SK-N-SH treated with all-trans-retinoic acid at 6 μM for 48 hours (cell line): ENCODE data around the gene CDC42BPB.

Experiments
- ZNF70 ChIP-seq: fragments of 450-650 bp; formaldehyde crosslinking; IDR thresholded peaks from 2 replicates; pipeline ENCODE4 v1.5.0; 2020; ENCODE audit warnings: mild to moderate bottlenecking, moderate library complexity
- TF ChIP-seq, protein P1 (sequence below): fragments of 250-450 bp; sonication (Bioruptor Pico); IDR thresholded peaks from 2 replicates; pipeline ENCODE4 v1.5.1; 2020; ENCODE audit warnings: low read depth, mild to moderate bottlenecking, moderate library complexity

DNA sequence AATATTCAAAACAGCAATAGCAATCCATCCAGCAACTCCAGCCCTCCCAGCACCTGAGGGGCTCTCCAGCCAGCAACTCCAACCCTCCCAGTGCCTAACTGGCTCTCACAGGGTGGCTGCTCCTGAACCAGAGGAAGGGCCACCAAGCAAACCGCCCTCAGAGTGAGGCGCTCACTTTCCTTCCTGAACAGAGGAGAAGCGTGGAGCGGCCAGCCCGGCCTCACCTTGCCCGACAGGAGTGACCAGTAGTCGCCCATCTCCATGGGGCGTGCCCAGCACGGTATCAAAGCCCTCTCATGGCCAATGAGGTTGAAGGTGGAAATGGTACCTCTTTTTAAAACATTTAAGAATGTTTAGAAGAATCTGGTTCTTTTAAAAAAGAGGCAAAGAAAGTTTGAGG is 27.4 kb downstream of the CDC42BPB start:
- TF ChIP-seq, protein P1, sequence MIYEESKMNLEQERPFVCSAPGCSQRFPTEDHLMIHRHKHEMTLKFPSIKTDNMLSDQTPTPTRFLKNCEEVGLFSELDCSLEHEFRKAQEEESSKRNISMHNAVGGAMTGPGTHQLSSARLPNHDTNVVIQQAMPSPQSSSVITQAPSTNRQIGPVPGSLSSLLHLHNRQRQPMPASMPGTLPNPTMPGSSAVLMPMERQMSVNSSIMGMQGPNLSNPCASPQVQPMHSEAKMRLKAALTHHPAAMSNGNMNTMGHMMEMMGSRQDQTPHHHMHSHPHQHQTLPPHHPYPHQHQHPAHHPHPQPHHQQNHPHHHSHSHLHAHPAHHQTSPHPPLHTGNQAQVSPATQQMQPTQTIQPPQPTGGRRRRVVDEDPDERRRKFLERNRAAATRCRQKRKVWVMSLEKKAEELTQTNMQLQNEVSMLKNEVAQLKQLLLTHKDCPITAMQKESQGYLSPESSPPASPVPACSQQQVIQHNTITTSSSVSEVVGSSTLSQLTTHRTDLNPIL (CRISPR knock-in tag) = no peak
- TF ChIP-seq ZNF70 (CRISPR knock-in tag) = no peak
